Testis (tissue), 3 donors: ENCODE results near the gene RMND5A. TPM values are rescaled to one million over a fixed set of nuclear protein-coding genes. Genes with fewer than 3 reads are reported as not detected.

ENCODE experiments used
- DNase-seq: peaks from one replicate; pipeline ENCODE4 v3.0.0-alpha.2; 2019
- H3K27ac ChIP-seq, 2 donors: fragments of 200-600 bp; sonication (generic); one replicate each; pipeline ENCODE4 v1.5.1; 2019
- H3K27me3 ChIP-seq: fragments of 200-600 bp; sonication (generic); one replicate; pipeline ENCODE4 v1.5.1; 2019
- H3K36me3 ChIP-seq: fragments of 200-600 bp; sonication (generic); one replicate; pipeline ENCODE4 v1.5.1; 2017; ENCODE audit warnings: low read depth; ENCODE audit errors: missing control alignments
- H3K4me1 ChIP-seq: fragments of 200-600 bp; sonication (generic); one replicate; pipeline ENCODE4 v1.5.1; 2019
- H3K4me3 ChIP-seq, 2 donors: fragments of 200-600 bp; sonication (generic); one replicate each; pipeline ENCODE4 v1.5.1; 2017 to 2019
- H3K9me3 ChIP-seq: fragments of 200-600 bp; sonication (generic); one replicate; pipeline ENCODE4 v1.5.1; 2017
- POLR2A ChIP-seq: fragments of 450-650 bp; IDR thresholded peaks from one replicate; pipeline ENCODE4 v1.6.1; 2017; ENCODE audit warnings: antibody characterized with exemption, mild to moderate bottlenecking, moderate library complexity
- WGBS, 2 donors: methylation state at CpG; one replicate each; pipeline ENCODE4 v1.1.5; 2018; 5-methylcytosine and 5-hydroxymethylcytosine counted together
- intact Hi-C: fragments of 100-400 bp; cut with DNase I; formaldehyde crosslinking; loops from one replicate; pipeline ENCODE4 v1.15.1; 2023; ENCODE audit warnings: low total_unique reads
- polyA plus RNA-seq: library from polyadenylated mRNA; stranded (reverse); fragments of 350-450 nt; fragmentation: Illumina TruSeq; extraction: RNeasy Lipid Tissue Mini Kit (QIAGEN cat#74804); gene quantifications from one replicate; pipeline ENCODE4 v1.2.3, GENCODE V29; 2014; ENCODE audit warnings: low read depth, low replicate concordance; ENCODE audit not compliant: insufficient read depth
- total RNA-seq, 2 donors: library from RNA; depleted of rRNA; stranded (reverse); fragments of >200 nt; gene quantifications; one replicate each; pipeline ENCODE4 v1.2.3, GENCODE V29; 2016
- TF ChIP-seq, protein P1 (sequence below), 3 experiments: fragments of 450-650 bp in 2 of 3; fragments of 200-600 bp in 1 of 3; sonication (generic) in 1 of 3; IDR thresholded peaks; one replicate each; pipeline ENCODE4 v1.5.1; 2016 to 2019; ENCODE audit warnings: antibody characterized with exemption in 3 of 3, mild to moderate bottlenecking in 2 of 3, moderate library complexity in 1 of 3

Gene RMND5A
- total and polyA plus RNA-seq, 3 donors from 2014 or later: 28.4 to 31.7 (median 31.3) TPM

DNA sequence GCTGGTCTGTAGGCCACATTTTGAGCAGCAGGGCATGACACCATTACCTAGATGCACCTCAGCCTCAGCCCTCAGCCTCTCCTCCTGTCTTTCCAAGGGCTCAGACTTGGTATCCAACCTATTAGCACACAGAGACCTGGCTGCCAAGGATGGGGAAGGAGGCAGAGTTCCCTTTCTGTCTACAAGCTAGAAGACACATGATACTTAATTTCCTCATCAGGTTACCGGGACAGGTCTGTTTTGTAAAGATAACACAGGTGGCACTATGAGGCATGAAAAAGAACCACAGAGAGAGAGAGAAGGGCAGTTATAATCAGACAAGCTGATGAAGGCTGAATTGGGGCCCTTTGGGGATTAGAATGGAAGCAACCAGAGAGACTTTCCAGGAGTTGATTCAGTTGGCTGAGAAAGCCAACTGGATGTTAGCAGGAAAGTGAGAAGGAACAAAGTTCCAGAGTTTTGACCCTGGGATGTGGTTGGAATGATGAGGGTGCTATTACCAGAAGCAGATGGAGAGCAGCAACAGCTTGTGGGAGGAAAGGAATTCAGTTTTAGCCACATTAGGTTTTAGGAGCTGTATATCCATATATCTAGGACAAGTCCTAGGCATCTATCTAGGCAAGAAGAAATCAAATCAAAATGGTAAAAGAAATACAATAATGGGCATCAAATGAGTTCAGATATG, 46.0 kb upstream of the RMND5A start:
- peaks cover 12% of the 10 kb centered on the region for H3K4me1 ChIP-seq
- TF ChIP-seq, protein P1, sequence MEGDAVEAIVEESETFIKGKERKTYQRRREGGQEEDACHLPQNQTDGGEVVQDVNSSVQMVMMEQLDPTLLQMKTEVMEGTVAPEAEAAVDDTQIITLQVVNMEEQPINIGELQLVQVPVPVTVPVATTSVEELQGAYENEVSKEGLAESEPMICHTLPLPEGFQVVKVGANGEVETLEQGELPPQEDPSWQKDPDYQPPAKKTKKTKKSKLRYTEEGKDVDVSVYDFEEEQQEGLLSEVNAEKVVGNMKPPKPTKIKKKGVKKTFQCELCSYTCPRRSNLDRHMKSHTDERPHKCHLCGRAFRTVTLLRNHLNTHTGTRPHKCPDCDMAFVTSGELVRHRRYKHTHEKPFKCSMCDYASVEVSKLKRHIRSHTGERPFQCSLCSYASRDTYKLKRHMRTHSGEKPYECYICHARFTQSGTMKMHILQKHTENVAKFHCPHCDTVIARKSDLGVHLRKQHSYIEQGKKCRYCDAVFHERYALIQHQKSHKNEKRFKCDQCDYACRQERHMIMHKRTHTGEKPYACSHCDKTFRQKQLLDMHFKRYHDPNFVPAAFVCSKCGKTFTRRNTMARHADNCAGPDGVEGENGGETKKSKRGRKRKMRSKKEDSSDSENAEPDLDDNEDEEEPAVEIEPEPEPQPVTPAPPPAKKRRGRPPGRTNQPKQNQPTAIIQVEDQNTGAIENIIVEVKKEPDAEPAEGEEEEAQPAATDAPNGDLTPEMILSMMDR (IDR thresholded peaks at IDR 0.05): no peak
- no peak for TF ChIP-seq POLR2A
- WGBS, 2 donors: 69 to 88% methylated on average over 1 of the region's 1 CpG
- no peak for DNase-seq
- H3K4me3 ChIP-seq: no peak overlapping the region
- no peak overlapping the region for H3K27ac ChIP-seq
- no peaks in the 10 kb centered on the region for H3K36me3 ChIP-seq
- intact Hi-C loops: no loop called here
- no peaks in the 10 kb centered on the region for H3K9me3 ChIP-seq
- no peaks in the 10 kb centered on the region for H3K27me3 ChIP-seq

DNA sequence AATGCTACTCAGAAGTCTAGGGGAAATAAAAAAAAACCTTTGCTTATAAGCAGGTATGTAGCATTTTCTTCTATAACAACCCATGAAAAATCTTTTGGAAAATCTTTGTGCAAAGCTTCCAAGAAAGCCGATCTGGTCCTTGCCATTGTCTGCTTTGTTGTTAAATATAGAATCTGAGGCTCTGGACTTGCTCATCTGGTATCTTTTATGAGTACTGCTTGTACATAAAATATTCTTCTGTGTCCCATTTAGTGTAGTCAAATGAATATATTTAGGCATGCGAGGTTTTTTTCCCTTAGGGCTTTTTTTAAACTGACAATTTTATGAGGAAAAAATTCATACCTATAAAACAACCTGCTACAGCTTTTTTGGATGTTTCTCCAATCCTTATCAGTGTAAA, 45.0 kb upstream of the RMND5A start:
- WGBS, 2 donors: 35 to 46% methylated on average over 2 of the region's 2 CpGs
- no peak overlapping the region for H3K4me3 ChIP-seq
- TF ChIP-seq, protein P1 (IDR thresholded peaks at IDR 0.05): no peak
- no peak for TF ChIP-seq POLR2A
- intact Hi-C loops: no loop called here
- no peaks in the 10 kb centered on the region for H3K27me3 ChIP-seq
- DNase-seq: no peak
- no peak overlapping the region for H3K27ac ChIP-seq
- peaks cover 12% of the 10 kb centered on the region for H3K4me1 ChIP-seq
- H3K9me3 ChIP-seq: no peaks in the 10 kb centered on the region
- no peaks in the 10 kb centered on the region for H3K36me3 ChIP-seq

DNA sequence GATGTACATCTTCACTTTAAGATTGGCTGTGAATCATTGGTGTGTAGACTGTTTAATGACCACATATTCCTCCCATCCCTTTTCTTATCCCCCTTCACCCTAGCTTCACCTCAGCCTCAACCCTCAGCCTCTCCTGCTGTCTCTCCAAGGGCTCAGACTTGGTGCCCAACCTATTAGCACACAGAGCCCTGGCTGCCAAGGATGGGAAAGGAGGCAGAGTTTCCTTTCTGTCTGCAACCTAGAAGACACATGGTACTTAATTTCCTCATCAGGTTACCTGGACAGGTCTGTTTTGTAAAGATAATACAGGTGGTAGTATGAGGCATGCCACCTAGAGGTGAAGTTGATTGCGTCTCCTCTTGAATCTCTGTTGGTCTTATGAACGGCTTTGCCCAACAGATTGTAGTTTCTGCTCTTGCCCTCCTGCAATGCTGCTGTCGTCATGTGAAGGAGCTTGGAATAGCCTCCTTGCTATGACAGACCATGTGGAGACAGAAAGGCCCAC, 44.5 kb upstream of the RMND5A start:
- H3K4me1 ChIP-seq: peaks cover 12% of the 10 kb centered on the region
- no peak overlapping the region for H3K27ac ChIP-seq
- intact Hi-C loops: no loop called here
- no peak overlapping the region for H3K4me3 ChIP-seq
- WGBS, 2 donors: 93 to 100% methylated on average over 3 of the region's 3 CpGs
- TF ChIP-seq POLR2A: no peak
- TF ChIP-seq, protein P1 (IDR thresholded peaks at IDR 0.05): no peak
- no peaks in the 10 kb centered on the region for H3K9me3 ChIP-seq
- no peak for DNase-seq
- H3K36me3 ChIP-seq: no peaks in the 10 kb centered on the region
- no peaks in the 10 kb centered on the region for H3K27me3 ChIP-seq

DNA sequence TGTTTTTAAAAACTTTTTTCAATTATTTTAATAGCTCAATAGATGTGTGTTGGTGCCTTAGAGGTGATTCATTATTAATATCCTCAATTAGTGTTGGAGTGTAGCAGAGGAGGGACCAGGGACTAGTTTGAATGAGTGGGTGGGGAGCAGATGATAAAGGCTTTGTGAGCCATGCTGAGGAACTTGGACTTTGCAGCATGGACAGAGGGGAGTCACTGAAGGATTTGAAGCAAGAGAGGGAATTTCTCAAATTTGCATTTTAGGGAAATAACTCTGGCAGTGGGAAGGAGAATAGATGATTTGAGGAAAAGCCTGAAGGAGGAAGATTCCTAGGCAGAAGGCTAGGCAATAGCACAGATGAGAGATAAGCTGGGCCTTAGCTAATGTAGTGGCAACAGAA, 42.3 kb upstream of the RMND5A start:
- Histone ChIP-seq H3K27me3 (no peaks in the 10 kb centered on the region), H3K36me3 (no peaks in the 10 kb centered on the region), H3K4me1 (no peaks in the 10 kb centered on the region), H3K4me3 (no peak overlapping the region), H3K9me3 (no peaks in the 10 kb centered on the region), H3K27ac (no peak overlapping the region)
- no peak for DNase-seq
- TF ChIP-seq, protein P1 (IDR thresholded peaks at IDR 0.05): no peak
- no peak for TF ChIP-seq POLR2A
- intact Hi-C loops: no loop called here

DNA sequence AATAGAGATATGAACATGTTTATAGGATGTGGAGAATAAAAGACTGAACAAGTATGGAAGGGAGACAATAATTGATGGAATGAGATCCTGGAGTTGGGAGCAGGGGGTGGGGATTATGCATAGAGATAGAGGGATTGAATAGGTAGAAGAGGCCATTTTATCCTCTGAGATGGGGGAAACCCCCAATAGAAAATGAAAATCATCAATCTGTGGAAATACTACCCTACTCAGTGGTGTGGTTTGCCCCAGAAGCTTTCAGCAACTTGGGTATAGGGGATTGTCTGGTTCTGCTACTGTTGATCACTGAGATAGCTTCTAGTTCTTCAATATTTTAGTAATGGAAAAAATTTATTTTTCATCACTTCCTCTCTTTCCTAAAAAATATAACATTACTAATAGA, 41.1 kb upstream of the RMND5A start:
- no peak for DNase-seq
- no peaks in the 10 kb centered on the region for H3K27me3 ChIP-seq
- intact Hi-C loops: no loop called here
- H3K4me3 ChIP-seq: no peak overlapping the region
- no peak overlapping the region for H3K27ac ChIP-seq
- H3K9me3 ChIP-seq: no peaks in the 10 kb centered on the region
- H3K4me1 ChIP-seq: no peaks in the 10 kb centered on the region
- no peaks in the 10 kb centered on the region for H3K36me3 ChIP-seq
- TF ChIP-seq POLR2A: no peak
- TF ChIP-seq, protein P1 (IDR thresholded peaks at IDR 0.05): no peak
